Measurements from ENCODE around the gene LEMD3.

LEMD3 gene

DNA sequence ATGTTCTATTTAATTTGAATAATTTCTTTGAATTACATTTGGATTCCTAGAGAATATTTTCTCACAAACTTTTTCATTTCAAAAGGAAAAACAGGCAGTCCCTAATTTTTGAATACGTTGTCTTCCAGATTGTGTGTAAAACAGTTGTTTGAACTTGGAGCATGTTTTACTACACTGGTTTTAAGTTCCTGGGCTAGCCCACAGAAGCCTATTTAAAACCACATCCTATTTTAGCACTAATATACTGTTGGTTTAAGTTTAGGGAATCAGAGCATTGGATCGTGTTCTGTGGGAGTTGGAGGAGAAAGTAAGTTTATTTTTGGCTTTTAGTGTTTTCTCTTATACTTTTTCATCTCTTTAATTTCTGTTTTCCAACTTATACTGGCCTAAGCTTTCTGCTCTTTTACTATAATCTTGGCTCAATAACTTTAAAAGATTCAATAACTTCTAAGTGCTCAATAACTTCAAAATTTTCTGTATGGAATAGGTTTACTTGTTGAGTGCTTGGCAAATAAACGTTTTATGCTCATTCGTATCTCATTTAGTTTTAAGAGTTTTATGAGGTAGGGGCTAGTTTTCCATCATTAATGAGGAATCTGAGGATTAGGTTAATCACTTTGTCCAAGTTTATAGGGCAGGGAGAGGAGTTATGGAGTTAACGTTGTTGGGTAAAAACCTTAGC is 14.9 kb downstream of the LEMD3 start:
- no peak for DNase-seq
- TF ChIP-seq, protein P1, sequence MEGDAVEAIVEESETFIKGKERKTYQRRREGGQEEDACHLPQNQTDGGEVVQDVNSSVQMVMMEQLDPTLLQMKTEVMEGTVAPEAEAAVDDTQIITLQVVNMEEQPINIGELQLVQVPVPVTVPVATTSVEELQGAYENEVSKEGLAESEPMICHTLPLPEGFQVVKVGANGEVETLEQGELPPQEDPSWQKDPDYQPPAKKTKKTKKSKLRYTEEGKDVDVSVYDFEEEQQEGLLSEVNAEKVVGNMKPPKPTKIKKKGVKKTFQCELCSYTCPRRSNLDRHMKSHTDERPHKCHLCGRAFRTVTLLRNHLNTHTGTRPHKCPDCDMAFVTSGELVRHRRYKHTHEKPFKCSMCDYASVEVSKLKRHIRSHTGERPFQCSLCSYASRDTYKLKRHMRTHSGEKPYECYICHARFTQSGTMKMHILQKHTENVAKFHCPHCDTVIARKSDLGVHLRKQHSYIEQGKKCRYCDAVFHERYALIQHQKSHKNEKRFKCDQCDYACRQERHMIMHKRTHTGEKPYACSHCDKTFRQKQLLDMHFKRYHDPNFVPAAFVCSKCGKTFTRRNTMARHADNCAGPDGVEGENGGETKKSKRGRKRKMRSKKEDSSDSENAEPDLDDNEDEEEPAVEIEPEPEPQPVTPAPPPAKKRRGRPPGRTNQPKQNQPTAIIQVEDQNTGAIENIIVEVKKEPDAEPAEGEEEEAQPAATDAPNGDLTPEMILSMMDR (IDR thresholded peaks at IDR 0.05; ENCODE audit: low read depth, low read length, missing control alignments), result no peak
- Histone ChIP-seq H3K4me3 (ENCODE audit: low read depth, low read length) (no peak overlapping the region), H3K27ac (no peak overlapping the region), H3K36me3 (replicated peaks) (no peaks in the 10 kb centered on the region), H3K27me3 (replicated peaks) (no peaks in the 10 kb centered on the region)
- in situ Hi-C loops (cut with HindIII; ENCODE audit: low pct_ligation_motif_present, low sequenced_read_pairs), result no loop called here

DNA sequence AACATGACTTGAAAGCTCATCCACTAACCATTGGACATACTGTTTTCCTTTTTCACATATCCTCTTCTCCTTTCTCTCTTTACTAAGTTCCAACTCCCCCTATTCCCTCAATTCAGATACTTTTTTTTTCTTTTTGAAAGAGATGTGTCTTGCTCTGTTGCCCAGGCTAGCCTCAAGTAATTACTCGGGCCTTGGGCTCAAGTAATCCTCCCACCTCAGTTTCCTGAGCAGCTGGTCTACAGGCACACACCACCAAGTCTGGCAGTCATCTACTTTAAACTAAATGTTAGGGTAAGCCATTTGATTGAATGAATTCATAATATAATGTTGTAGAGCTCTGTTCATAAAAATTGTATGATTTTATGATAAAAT is 15.5 kb downstream of the LEMD3 start:
- H3K27ac ChIP-seq, result no peak overlapping the region
- no peaks in the 10 kb centered on the region for H3K27me3 ChIP-seq (replicated peaks)
- DNase-seq, result no peak
- TF ChIP-seq, protein P1 (IDR thresholded peaks at IDR 0.05; ENCODE audit: low read depth, low read length, missing control alignments), result no peak
- H3K4me3 ChIP-seq (ENCODE audit: low read depth, low read length), result no peak overlapping the region
- in situ Hi-C loops (cut with HindIII; ENCODE audit: low pct_ligation_motif_present, low sequenced_read_pairs), result no loop called here
- no peaks in the 10 kb centered on the region for H3K36me3 ChIP-seq (replicated peaks)

DNA sequence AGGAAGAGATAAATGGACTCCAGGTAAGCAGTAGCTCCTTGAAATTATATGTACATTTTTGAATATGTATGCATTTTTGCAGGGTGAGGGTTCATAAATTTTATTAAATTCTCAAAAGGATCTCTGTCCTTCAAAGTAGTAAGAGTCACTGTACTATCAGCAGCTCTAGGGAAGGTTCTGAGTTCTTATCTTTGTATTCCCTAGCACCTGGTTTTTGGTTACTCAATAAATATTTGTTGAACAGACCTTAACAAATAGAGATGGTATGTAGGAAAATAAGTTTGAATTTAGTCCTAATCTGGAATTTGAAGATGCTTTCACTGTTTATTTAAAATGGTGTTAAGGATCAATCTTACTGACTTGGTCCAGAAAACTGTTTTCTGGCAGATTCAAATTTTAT is 18.3 kb downstream of the LEMD3 start:
- Histone ChIP-seq H3K4me3 (ENCODE audit: low read depth, low read length) (no peak overlapping the region), H3K27ac (no peak overlapping the region), H3K27me3 (replicated peaks) (no peaks in the 10 kb centered on the region), H3K36me3 (replicated peaks) (no peaks in the 10 kb centered on the region)
- no peak for DNase-seq
- in situ Hi-C loops (cut with HindIII; ENCODE audit: low pct_ligation_motif_present, low sequenced_read_pairs), result no loop called here
- TF ChIP-seq, protein P1 (IDR thresholded peaks at IDR 0.05; ENCODE audit: low read depth, low read length, missing control alignments), result no peak

DNA sequence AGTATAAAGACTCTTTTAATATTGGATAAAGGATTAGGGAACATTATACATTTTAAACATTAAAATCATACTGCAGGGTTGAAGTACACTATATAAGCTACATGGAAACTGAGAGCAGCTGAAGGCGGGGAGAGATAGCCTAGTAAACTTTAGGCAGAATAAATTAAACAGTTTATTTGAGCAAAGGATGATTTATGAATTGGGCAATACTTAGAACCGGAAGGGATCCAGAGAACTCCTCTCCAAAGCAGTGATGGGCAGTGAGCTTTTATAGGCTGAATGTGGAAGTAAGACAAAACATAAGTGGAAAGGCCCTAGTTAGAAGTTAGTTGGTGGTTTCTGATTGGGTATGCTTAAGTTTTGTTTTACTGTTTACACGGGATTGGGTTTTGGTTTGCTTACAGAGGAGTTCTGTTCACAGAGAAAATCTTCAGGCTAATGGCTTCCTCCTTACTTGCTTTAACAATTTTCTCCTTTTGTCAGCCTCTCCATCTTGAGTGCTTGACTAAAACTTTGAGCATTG is 18.9 kb downstream of the LEMD3 start:
- H3K27me3 ChIP-seq (replicated peaks), result no peaks in the 10 kb centered on the region
- TF ChIP-seq, protein P1 (IDR thresholded peaks at IDR 0.05; ENCODE audit: low read depth, low read length, missing control alignments), result no peak
- in situ Hi-C loops (cut with HindIII; ENCODE audit: low pct_ligation_motif_present, low sequenced_read_pairs), result no loop called here
- no peak overlapping the region for H3K27ac ChIP-seq
- no peak for DNase-seq
- no peak overlapping the region for H3K4me3 ChIP-seq (ENCODE audit: low read depth, low read length)
- no peaks in the 10 kb centered on the region for H3K36me3 ChIP-seq (replicated peaks)

DNA sequence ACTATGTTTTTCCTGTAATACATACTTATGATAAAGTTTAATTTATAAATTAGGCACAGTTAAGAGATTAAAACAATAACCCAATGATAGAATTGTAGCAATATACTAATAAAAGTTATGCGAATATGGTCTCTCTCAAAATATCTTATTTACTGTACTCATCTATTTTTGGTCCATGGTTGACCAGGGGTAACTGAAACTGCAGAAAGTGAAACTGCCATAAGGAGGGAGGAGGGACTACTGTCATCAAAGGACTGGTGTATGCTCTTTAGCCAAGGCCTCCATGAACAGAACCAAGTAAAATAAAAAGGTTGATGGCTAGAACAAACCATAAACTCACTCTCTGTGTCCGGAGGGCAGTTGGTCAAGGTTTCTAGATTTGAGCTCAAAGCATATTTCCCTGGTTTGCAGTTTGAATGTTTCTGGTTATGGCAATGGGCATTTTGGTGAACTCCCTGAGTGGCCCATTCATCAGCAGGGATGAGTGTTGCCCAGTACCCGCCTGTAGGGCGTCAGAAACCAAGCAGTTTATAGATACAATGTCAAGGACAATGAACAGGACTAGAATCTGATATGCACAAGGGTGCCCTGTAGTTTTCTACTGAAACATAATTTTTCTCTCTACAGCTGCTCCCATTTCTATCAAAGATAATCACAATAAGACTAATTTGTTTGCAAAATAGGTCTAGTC is 19.8 kb downstream of the LEMD3 start:
- Histone ChIP-seq H3K27me3 (replicated peaks) (no peaks in the 10 kb centered on the region), H3K27ac (no peak overlapping the region), H3K36me3 (replicated peaks) (no peaks in the 10 kb centered on the region), H3K4me3 (ENCODE audit: low read depth, low read length) (no peak overlapping the region)
- TF ChIP-seq, protein P1 (IDR thresholded peaks at IDR 0.05; ENCODE audit: low read depth, low read length, missing control alignments), result no peak
- in situ Hi-C loops (cut with HindIII; ENCODE audit: low pct_ligation_motif_present, low sequenced_read_pairs), result no loop called here
- DNase-seq, result no peak

Measured in brain microvascular endothelial cell (primary cell).